Stimulated activated CD8-positive, alpha-beta memory T cell treated with anti-CD3 and anti-CD28 coated beads, Interleukin-12 subunit alpha, Interleukin-12 subunit beta, amount 100 ng/mL, for 4 hours (primary cell): ENCODE data around the gene RANBP3.

ENCODE experiments used
- DNase-seq: peaks from one replicate; pipeline ENCODE4 v3.0.0-alpha.2; 2020; ENCODE audit warnings: low read depth

RANBP3 gene

DNA sequence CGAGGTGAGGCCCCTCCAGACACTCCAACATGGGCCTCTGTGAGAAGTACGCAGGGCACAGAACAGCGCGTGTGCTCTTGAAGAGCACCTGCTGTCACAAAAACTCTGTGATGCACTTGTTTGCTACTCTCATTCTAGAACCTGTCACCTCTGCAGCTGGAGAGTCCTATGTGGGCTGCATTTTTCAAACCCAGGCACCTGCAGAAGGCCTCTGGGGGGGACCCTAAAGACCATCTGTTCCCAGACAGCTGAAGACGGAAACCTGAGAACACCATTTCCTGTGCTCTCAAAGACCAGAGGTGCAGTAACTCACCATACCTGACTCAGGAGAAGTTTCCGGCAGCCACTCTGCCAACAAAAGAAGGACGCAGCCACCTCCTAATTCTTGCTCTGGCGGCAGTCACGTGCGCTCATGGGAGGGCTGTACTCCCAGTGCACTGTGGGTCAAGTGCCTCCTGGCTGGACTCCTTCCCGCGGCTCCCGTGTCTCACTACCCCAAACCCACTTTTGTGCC, 28.1 kb downstream of the RANBP3 start:
- no peak for DNase-seq

DNA sequence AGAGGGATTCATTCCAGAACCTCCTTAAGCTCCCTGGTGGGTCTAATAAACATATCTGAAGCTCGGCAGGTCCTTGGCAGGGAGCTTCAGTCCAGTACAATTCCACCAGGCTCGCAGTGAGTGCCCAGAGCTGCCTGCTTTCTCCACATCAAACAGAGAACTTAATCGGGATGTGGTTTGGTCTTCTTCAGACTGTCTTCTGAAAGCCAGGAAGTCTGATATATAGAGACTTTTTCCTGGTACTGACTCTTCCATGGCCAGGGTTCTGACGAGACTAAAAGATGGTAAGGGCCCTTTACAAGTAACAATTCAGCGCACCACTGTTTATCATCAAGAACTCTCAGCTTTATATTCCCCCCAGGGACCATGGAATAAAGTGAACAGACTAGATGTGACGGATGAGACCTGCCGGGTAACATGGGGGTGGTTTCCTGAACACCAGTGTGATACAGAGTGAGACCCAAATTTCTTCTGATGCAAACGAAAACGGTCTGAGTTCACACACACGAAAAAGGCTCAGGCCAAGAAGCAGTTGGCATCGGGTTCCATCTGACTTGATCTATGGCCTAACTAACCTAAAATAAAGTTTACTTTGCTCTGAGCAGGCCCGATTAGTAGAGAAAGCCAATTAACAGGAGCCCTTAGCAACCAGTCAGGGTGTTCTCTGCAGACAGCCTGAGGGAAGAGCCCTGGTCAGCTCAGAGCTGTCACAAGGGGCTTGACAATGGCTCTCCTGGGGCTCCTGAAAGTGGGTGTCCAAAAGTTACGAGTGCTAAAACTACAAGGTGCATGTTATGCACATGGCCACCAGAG, 29.0 kb downstream of the RANBP3 start:
- DNase-seq = no peak

DNA sequence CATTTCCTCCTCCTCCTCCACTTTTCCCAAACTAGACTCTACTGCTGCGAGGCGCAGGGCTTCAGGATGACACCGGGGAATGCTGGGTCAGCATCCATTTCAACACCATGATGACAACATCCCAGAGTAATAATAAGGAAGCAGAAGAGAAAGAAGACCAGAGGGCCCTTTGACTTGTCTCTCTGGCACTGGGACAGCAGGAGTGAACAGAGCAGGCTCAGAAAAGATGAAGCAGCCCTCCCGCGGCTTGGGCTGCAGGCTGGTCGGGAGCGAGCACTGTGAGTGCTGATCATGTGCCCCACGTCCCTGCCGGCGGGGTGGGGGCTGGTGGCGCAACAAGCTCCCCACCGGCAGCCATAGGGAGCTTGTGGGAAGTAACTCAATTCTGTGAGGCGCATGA, 30.5 kb downstream of the RANBP3 start:
- no peak for DNase-seq

DNA sequence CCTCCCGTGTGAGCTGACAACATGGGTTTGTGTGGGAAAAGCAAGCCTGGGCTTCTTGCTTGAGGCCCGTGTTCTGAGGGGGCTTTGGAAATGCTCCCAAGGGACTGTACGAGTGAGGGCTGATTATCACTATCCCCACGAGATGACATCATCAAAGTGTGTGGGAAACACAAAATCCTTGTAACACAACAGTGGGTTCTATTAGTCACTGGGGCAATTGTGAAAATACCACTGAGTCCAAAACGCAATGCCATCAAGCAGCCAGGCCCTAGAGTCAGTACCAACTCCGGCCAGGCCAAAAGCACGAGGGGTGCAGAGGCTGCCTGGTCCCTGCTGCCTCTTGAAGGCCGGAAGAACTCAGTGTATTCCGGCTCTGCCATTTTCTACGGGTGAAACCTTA, 34.3 kb downstream of the RANBP3 start:
- DNase-seq = no peak

DNA sequence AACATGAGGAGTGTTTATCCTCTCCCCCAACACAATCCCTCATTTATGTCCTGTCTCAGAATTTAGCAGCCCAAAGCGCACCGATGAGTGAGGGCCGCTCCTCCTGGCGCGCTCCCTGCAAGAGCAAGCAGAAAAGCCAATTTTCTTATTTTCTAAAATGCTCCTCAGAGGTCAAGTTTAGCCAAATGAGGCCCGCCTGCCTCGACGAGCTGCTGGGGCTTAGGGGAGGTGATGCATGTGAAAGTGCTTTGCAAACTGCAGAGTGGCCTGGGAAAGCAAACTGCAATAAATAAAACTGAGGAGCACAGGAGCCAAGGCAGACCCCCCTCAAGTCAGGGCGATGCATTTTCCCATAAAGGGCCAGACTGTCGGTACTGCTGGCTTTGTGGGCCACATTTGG, 34.9 kb downstream of the RANBP3 start:
- DNase-seq = no peak

DNA sequence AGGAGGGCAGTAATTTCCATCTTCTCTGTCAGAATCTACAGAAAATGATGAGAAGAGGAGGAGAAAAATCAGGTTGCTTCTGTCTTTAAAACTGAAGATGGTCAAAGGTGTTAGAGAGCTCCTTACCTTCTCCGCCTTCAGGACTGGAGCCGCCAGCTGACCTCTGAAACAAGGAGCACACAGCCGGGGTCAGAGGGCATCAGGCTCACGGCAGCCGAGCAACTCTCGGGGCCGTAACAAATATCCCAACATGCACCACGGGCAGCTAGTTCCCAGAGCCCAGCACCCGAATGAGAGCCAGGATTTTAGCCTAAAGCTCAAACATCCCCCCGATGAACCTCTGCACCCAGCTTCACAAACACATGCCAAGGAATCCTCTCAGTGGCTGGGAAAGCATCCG, 36.3 kb downstream of the RANBP3 start:
- DNase-seq = no peak

DNA sequence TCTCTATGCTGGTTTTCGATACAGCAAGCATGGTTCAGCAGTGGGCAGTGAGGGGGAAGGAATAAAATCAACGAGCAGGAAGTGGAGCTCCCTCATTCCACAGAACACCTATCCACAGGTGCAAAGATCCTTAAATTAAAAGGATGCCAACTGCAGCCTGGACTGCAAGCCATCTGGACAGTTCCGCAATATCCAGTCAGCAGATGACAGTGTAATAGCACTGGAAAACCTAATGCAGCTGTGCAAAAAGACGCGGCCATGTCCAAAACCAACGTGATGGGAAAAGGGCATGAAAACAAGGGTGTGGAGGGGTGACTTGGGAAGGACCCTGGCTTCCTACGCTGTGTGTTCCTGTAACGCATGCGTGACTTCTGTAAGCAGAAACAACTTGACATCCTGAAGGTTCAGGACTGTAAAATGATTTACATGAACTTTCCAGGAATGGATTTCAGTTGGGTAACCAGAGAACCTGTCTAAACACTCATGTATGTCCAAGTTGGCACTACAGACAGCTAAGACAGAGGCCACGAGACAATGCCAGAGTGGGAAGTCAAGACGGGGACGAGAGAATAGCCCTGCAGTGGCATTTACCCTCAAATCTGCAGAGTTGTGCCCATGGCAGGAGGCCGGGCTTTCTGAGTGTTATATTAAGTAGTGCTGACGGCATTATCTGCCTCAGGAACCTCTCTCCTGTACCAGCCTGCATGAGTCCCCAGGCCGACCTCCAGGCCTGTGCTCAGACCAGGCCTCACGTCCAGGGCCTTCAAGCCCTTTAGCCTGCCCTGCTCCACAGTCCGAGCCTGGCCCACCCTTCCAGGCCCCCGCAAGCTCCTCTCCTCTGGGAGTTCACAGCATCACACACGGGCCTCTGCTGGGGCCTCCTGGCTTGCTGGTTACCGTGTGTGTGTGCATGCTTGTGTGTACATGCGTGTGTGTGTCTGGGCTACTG, 37.4 kb downstream of the RANBP3 start:
- no peak for DNase-seq

DNA sequence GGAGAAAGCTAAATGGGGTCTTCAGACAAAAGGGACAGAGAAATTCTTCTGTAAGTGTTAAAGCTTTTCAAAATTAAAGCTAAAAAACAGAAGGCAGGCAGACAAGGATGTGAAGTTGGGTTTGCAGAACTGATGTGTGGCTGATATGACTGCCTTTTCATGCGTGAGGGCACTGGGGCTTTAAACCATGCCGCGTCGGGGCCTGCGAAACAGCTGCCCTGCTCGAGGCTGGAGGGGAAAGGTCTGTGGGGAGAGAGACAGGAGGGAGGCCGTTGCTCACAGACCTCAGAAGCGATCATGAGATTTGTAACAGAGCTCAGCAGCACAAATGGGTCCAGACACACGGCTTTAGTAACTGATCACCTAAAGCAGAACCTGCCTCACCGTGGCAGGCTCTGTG, 40.4 kb downstream of the RANBP3 start:
- no peak for DNase-seq

DNA sequence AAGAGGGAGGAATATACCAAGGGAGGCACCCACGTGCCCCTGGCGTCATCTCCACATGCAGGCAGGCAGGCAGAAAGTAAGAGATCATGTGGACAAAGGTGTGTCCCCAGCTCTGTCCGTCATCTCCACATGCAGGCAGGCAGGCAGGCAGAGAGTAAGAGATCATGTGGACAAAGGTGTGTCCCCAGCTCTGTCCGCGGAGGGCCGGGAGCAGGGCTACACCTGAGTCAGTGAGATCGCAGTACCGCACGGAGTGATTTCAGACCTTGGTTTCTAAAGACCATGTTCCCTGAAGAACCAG, 41.7 kb downstream of the RANBP3 start:
- no peak for DNase-seq

DNA sequence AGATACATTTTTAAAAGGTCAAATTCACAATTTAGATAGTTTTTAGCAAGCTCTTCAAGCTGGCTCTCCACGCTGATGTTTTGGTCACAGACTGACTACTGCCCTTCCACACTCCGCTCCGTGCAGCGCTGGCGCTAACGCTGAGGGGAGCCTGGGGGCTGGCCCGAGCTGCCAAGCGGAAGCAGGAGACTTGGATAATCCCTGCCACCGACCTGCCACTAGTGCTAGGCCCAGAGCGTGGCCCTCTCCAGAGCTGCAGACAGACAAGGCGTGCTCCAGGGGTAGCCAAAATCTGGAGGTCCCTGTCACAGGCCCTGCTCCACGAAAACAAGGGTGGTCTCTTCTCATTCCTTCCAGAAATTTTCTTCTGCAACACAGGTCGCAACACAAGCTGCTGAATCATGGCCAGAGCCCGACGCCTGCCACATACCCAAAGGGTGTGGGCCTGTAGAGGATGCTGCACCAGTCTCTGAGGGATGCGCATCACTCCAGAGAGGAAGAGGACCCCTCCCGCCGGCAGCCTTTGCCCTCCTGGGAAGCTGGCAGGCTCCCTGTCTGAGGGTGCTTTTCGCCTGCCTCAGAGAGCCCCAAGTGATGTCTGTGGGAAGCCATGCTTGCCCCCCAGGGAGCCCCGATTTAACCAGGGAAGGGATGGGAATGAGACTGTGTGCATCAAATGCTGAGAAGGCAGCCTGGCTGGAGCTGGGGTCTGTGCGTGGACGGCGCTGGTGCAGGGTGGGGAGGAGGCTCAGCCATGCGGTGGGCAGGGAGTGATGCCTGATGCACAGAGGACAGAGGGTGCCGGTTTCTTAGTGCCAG, 42.3 kb downstream of the RANBP3 start:
- DNase-seq = no peak

DNA sequence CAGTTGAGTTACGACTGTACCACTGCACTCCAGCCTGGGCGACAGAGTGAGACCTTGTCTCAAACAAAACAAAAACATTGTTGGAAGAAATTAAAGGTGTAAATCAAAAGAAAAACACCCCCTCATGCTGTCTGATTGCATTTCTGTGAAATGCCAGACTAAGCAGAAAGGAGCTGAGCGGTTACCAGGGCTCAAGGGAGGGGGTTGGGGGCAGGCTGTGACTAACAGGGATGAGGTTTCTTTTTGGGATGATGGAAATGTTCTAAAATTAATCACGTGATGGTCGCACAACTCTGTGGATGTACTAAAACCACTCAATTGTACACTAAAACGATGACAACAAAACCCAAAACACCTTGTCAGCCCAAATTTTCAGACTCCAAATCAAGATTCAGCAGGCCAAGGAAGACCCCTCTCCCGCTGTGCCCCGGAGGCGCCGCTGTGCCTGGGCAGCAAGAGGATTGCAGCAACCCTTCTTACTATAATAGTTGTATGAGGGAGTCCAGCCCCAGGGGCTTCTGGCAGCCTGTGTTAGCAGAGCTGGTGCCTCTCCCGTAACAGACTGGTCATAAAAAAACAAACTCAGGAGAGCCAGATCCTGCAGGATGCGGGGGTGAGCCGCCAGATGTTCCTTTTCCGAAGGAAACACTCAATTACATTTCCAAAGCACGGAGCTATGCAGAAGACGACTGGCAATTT, 43.0 kb downstream of the RANBP3 start:
- DNase-seq = no peak

DNA sequence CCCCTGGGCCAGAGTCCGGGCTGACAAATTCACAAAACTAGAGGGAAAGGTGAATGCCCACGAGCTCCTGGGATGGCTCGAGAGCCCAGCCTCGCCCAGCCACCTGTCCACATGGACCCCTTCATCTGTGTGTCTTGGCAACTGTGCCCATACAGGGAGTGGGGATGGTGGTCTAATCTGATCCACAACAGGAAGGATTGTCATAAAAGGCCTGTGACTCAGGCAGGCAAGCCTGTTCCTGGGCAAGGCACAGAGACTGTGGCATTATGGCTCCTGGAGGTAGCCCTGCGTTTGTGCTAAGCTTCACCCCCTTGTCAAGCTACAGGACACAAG, 43.9 kb downstream of the RANBP3 start:
- DNase-seq = no peak

DNA sequence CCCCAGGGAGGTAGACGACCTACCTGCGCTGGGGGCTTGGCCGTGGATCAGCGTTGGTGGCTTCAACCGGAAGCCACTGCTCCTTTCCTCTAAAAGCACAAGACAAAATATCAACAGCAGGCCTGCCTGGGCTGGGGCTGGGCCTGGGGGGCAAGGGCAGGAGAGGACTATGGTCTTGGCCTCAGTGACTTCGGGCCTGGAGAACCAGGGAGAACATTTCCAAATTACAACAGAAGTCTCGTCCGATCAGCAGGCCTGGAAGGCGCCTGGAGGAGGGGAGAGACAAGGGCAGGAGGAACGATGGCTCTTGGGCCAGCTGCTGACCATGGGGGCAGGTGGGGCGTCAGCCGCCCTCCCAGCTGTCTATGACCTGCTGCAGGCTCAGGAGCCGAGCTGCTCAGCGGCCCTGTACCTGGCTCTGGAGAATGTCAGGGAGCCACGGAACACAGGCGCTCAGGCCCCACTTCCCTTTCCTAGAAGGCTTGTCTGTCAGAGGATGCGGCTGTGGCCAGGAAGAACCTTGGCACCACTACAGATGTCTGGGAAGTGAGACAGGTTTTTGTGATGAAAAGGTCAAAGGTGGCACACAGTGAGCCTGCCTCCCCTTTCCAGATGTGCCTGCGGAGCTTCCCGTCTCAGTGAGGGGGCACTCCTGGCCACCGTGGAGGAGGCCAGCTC, 44.4 kb downstream of the RANBP3 start:
- DNase-seq = no peak

DNA sequence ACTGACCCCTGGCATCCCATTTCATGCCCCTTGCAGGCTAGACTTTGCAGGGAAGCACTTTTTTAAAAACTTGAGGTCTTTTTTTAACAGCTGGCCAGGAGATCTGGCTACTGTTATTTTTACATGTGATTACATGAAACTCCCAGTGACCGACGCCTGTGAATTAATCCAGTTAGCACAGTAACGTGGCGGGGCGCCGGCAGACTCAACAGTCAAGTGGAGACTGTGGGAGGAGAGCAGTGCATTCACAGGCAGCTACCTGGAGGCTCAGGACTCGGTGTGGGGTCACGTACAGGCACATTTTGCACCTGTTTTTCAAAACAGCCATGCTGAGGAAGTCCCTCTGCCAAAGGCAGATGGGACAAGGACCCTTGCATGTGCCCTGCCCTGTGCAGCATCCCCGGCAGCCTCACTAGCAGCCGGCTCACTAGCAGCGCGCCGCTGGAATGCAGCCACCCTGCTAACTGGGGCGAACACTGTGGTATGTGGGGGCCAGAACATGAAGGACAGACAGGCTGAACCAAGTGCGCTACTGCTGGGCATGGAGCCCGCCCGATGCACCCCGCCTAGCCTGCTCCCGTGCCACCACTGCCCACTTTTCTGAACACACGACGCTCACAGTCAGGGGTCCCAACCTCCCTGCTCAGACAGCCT, 45.2 kb downstream of the RANBP3 start:
- DNase-seq = no peak

DNA sequence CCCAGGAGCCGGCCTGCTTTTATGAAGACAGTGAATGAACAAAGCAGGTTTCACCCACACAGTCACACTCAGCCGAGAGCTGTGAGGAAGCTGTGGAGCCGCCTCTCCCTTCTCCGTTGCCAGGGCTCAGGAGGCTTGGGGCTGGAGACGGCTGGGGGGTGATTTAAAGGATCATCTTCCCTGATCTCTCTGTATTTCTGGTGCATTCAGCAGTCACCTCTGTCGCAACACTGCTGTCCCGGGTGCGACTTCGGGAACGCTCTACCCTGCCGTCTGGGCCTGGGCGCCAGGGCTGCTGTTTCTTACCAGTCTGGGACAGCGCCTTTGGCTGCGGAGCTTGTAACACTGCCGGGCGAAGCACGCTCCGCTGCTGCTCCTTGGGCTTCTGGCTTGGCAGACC, 45.8 kb downstream of the RANBP3 start:
- DNase-seq = no peak

DNA sequence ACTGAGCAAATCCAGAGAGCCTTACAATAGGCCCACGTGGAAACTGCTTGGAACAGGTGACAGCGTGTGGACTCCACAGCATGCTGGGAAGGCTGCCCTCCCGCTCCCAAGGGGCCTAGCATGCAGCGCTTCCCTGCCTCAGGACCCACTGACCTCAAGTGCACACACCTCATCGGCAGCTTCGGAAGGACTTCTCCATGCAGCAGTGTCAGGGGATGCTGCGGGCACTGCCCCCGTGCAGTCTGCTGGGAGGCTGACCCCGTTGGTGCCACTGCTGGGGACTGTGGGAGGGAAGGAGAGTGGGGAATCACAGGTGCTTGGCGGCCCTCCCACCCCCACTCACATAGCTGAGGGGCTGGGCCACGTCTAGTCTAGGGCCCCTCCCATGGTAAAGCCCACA, 46.7 kb downstream of the RANBP3 start:
- no peak for DNase-seq

DNA sequence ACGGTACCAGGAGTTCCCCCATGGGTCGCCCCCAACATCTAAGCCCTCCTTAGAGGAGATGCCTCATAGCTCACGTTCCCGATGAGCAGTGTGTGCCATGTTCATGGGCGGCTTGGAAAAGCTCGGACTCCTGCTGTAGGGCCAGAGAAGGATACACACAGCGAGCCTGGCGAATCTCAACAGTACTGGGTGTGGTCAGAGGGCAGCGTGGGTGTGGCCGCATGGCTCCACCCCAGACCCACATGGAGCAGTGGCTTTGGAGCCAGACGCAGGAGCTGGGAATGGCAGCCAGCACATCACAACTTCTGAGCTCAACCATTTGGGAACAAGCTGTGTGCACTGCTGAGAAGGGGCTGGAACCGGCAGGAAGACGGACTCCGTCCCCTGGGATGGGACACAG, 48.3 kb downstream of the RANBP3 start:
- no peak for DNase-seq

DNA sequence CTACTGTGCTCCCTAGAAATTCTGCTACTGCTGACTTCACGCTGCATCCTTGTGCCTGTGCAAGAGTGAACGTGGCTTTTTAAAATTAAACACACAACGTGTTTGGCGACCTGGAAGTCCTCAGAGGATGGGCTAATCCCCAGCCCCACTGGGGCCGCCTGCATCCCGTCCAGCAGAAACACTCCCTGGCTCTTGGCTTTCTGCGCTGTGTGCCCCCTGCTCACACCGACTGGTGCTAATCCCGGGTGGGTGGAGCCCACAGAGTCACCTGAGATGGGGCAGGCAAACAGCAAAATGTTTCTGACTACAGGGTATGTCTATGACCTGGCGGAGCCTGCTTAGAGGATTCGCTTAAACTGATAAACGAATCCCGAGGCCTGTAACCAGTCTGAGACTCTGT, 48.8 kb downstream of the RANBP3 start:
- DNase-seq = no peak

DNA sequence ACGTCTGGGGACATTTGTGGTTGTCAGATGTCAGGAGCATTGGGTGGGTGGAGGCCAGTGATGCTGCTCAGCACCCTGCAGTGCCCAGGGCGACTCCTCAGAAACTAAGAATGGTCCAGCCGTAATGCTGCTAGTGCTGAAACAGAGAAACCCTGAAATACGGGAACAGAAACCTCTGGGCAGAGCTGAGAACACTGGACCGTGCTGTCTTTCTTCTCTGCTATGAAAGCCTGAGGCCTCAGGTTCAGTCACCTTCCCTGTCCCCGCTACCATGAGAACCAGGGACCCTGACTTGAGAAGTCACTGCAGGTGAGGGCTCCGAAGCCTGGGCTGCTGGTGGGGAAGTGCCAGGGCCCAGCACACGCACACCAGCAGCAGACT, 50.5 kb downstream of the RANBP3 start:
- DNase-seq = no peak

DNA sequence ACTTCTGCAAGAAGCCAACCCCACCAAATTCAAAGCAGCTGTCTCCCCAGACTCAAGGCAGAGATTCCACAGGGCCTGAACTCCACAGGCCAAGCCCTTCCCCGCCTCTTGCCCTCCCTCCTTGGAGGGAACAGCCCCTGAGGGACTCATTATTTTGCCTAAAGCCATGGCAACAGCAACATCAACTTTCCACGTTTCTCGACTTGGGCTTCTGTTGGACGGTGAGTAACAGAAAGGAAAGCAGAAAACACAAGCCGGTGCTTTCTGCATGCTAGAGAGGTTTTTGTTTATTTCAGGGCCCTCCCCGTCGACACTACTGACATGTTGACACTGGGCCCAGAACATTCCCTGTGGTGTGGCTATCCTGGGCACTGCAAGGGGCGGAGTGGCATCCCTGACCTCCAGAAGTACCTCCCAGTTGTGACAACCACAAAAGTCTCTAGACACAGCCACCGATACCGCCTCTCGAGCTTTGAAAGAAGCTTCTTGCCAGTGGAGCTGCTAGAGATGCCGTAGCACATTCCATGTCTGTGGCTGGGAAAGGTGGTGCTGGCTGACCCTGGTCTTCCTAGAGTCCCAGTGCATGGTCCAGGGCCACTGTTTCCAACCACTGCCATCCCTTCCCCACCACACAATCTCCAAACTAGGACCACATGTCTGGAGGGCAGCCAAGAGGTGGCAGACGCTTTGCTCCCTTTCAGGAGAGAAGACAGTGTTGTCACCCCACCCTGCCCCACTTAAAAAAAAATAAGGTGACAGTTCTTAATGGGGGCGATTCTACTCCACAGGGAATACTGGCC, 51.1 kb downstream of the RANBP3 start:
- DNase-seq = no peak
